GM19351 (cell line): Measurements from ENCODE around the gene B3GALNT1.

Experiments used
- ATAC-seq: cut with Tn5 transposase; IDR thresholded peaks from one replicate; pipeline ENCODE4 v1.9.1; 2021; ENCODE audit warnings: mild to moderate bottlenecking, moderate library complexity; ENCODE audit not compliant: unreplicated experiment

Gene B3GALNT1

DNA sequence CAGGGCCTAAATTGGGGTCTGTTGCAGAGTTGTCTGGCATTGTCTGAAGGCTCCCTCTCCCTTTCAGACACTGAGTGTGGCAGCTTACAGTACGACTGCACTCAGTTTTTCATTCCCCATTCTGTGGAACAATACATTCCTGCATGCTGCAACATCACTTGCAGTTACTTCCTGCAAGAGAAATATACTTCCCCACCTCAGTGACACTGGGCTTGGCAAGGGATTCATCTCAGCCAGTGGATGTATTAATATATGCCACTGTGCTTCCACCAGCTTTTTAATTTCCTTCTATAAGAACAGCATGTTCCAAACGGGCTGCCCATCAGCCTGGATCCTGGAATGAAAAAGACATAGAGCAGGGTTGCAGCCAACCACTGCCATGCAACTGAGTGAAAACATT, 23.1 kb downstream of the B3GALNT1 start:
- peak; percentile 27 for ATAC-seq

- ATAC-seq, result peak; percentile 87
Measured at GRCh38 chr3:161081633-161082032, 23.5 kb downstream of the B3GALNT1 start.

DNA sequence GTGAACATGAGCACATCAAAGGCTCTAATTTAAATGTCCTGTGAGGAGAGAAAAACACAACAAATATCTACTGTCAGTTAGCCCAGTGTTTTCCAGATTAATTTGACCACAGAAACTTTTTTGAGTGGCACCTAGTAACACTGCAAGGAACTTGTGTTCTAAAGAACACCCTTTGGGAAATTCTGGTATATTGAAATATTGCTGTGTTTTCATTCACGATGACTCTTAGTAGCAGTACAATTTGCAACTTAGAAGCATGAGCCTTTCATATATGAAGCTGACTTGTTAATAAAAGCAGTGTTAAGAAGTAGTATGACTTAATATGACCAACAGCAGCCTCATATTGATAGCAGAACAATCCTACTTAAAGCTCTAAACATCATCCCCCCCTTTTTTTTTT, 32.0 kb downstream of the B3GALNT1 start:
- no peak for ATAC-seq

GRCh38 chr3:161072751-161073150, 32.4 kb downstream of the B3GALNT1 start:
- ATAC-seq, result no peak

DNA sequence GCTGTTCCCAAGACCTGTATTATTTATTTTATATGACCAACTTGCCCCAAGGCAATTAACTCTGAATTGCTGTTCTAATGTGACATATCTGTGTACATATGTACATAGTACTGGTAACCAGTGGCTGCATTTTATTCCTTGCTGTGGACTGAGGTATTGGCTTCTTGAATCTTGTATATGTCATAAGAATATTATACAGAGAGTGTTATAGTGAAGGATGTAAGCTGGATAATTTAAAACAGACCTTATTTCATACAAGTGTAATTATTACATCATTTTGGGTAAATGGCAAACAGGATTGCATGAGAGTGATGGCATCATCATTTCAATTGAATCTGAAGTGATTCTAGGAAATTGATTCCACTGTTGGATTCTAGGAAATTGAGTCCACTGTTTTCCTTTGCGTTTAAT, 32.9 kb downstream of the B3GALNT1 start:
- ATAC-seq, result no peak

DNA sequence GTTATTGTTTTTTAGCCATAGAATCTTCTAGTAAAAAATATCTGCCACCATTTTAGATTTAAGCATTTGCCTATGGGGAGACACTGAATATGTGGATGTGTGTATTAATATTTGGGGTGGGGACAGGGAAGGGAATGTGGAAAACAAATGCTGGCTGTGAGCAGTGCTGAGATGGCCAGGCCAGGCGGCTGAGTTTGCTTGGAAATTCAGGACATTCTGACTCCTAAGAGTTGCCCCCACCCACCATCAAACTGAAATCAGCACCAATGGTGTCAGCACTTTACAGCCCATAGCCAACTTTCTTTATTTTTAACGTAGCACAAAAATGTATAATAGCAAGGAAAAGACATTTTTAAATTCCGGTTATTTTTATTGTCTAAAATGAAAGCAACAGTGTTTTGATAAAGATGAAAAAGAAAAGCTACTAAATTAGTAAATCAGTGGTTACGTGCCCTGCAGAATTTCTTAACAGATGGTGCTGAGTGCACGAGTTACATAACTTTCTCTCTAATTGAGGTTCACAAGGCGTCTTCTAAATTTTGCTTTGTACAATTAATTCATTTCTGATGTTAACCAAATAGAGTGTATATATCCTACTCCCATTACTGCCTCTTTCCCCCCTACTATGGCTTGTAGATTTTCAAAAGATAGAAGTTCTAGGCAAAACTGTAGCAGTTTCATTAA, 34.0 kb downstream of the B3GALNT1 start:
- ATAC-seq, result no peak

- ATAC-seq, result no peak
Measured at GRCh38 chr3:161070252-161070930, 34.8 kb downstream of the B3GALNT1 start.

GRCh38 chr3:161069511-161070251, 35.5 kb downstream of the B3GALNT1 start:
- peak; percentile 95 for ATAC-seq

DNA sequence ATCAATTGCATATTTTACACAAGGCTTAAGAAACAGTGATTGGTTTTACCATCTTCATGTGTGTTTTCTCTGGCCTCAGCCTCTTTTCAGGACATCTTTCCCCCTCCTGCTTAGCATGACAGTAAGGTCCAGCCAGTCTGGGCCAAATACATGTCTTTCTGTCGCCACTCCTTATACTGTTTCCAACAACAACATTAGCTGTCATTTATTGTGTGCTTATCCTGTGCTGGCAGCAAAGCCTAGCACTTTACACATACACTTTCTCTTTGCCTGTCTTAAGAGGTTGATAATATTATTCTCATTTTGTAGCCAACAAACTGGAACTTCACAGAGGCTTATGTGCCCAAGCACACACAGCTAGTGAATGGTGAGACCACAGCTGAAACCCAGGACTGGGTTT, 37.8 kb downstream of the B3GALNT1 start:
- ATAC-seq, result no peak

DNA sequence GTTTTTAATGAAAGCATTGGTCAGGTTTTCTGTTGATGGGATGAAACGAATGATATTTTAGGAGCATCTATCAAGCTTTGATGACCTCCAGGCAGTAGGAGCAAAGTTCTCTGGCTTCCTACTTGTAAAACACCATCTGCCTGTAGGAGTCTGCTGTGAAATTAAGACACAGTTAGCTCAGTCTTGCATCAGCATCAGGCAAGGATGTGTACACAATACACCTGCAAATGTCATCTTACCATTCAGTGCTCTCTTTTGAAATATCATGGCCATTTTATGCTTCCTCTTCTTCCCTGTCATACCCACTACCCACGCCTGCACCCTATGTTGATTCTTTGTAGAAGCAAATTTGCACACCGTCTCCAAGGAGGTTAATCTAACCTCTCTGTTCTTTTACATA, 38.2 kb downstream of the B3GALNT1 start:
- ATAC-seq, result no peak

DNA sequence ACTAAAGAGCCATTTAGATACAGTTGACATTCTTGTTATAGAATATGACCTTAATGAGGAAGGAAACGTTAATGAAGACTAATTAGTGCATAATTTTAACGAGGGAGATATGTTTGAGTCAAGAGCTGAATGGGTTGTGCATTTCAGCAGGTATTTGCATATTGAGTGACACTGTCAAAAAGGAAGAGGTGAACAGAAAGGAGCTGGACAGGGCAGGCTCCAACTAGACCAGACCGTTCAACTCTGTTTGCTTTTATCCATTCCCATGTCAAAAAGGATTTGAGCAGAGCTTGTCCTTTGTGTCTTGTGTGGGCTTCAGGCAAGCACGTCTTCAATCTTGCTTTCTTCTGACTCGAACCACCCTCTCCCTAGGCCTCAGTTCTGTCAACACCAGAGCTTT, 40.7 kb downstream of the B3GALNT1 start:
- no peak for ATAC-seq

DNA sequence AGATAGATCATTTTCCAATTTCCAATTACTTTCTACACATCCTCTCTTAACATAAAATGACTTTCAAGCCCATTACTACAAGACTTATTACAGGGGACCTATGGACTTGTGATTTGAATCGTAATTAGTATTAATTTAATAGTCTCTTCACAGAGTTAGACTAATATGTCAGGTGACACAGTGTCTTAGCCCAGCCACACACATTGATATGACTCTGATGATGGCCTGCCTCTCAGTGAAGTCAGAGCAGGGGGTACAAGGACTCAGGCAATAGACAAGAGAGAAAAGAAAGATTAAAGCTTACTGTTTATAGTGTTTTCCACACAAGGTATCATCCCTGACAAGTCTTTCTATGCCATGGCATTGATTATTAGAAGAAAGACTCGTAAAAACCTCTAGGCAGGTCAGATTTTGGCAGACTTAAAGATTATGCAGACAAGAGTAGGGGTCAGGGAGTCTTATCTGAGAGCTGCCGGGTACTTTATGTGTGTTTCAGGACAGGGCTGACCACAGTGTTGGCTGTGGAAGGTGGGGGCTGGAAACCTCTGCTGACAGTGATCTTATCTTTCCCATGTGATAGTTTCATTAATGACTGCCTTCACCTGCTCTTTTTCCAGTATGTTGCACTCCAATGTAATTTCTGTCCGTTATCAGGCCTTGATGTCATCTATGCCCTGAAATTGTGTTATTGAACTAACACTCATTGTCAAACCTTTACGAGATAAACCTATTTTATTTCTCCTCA, 50.1 kb downstream of the B3GALNT1 start:
- no peak for ATAC-seq

- no peak for ATAC-seq
Measured at GRCh38 chr3:161051856-161052255, 53.3 kb downstream of the B3GALNT1 start.

DNA sequence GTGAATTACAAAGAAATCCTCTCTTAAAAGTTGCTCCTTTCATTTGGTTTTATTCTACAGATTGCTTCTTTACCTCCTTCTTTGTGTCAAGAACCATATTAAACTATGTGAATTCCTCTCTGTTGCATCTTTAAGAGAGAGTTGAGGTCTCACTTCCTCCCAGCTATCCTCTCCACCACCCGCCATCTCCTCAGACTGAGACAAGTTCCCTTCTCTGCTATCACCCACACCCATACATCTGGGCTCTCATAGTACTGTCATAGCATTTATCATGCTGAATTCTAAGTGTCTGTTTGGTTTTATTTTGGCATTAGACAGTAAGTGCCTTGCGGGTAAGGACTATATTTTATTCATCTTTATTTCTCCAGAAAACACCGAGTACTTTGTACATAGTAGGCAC, 54.2 kb downstream of the B3GALNT1 start:
- peak; percentile 67 for ATAC-seq

GRCh38 chr3:161049683-161050248, 55.4 kb downstream of the B3GALNT1 start:
- ATAC-seq, result no peak

GRCh38 chr3:161043336-161044035, 61.7 kb downstream of the B3GALNT1 start:
- ATAC-seq, result peak; percentile 75

DNA sequence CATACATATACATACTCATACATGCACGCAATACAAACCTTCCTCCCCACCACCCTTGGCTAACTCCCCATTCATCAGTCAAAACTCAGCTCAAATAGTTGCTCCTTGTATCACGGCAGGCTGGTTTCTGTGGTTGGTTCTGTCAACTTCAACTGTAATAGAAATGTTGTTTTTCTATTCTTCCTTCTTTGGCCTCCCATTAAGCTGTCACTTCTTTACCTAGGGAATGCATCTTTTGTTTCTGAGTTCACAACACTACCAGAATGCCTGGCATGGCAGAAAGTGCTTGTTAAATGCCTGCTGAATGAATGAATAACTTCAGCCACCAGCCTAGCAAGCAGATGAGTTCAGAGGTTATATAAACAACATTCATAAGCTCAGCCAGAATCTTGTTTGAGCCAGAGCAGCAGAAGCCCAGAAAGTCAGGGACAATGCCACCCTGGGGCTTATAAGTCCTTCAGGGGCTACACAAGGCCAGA, 63.1 kb downstream of the B3GALNT1 start:
- ATAC-seq, result peak; percentile 58

- ATAC-seq, result no peak
Measured at GRCh38 chr3:161038725-161039124, 66.4 kb downstream of the B3GALNT1 start.

- ATAC-seq, result peak; percentile 47
Measured at GRCh38 chr3:161035711-161036110, 69.4 kb downstream of the B3GALNT1 start.

DNA sequence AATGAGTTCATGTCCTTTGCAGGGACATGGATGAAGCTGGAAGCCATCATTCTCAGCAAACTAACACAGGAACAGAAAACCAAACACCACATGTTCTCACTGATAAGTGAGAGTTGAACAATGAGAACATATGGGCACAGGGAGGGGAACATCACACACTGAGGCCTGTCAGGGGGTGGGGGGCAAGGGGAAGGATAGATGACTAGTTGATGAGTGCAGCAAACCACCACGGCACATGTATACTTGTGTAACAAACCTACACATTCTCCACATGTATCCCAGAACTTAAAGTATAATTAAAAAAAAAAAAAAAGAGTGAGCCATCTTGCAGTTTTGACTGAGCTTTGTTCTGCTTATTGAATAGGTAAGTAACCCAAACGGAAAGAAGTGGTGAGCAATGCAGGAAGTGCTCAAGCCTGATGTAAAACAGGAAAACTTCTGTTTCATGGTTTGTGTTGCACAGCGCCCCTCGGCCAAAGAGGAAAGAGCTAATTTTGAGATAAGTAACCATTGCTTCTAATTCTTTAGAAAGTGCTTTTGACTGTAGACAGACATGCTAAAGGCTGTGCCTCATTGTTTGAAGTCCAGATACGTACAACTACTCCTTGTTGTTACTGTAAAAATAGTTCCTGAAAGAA, 70.1 kb downstream of the B3GALNT1 start:
- ATAC-seq, result peak; percentile 83
